ENCODE results near the gene ATP6V1B1. TPM values are rescaled to one million over a fixed set of nuclear protein-coding genes. Genes with fewer than 3 reads are reported as not detected.

Gene ATP6V1B1
- total RNA-seq, 1 donor from 2014 or later = not detected

GRCh38 chr2:70990216-70990615 lies 54.5 kb downstream of the ATP6V1B1 start:
- Histone ChIP-seq H3K4me1 (peaks cover 18% of the 10 kb centered on the region), H3K27me3 (no peaks in the 10 kb centered on the region), H3K27ac (no peak overlapping the region), H3K4me3 (no peak overlapping the region), H3K9me3 (no peaks in the 10 kb centered on the region), H3K36me3 (peaks cover 0 to 21% of the 10 kb centered on the region in 2 donors)
- TF ChIP-seq POLR2A (IDR thresholded peaks at IDR 0.05) (no peak), POLR2AphosphoS5 (IDR thresholded peaks at IDR 0.05; ENCODE audit: insufficient read depth in 1 of 2, low read depth in 1 of 2) (no peak)
- TF ChIP-seq, protein P1, sequence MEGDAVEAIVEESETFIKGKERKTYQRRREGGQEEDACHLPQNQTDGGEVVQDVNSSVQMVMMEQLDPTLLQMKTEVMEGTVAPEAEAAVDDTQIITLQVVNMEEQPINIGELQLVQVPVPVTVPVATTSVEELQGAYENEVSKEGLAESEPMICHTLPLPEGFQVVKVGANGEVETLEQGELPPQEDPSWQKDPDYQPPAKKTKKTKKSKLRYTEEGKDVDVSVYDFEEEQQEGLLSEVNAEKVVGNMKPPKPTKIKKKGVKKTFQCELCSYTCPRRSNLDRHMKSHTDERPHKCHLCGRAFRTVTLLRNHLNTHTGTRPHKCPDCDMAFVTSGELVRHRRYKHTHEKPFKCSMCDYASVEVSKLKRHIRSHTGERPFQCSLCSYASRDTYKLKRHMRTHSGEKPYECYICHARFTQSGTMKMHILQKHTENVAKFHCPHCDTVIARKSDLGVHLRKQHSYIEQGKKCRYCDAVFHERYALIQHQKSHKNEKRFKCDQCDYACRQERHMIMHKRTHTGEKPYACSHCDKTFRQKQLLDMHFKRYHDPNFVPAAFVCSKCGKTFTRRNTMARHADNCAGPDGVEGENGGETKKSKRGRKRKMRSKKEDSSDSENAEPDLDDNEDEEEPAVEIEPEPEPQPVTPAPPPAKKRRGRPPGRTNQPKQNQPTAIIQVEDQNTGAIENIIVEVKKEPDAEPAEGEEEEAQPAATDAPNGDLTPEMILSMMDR (IDR thresholded peaks at IDR 0.05) = no peak
- intact Hi-C loops (cut with DNase I) = no loop called here
- peak in 1 of 2 donors; percentile 43 for DNase-seq (ENCODE audit: extremely low spot score in 2 of 2)

DNA sequence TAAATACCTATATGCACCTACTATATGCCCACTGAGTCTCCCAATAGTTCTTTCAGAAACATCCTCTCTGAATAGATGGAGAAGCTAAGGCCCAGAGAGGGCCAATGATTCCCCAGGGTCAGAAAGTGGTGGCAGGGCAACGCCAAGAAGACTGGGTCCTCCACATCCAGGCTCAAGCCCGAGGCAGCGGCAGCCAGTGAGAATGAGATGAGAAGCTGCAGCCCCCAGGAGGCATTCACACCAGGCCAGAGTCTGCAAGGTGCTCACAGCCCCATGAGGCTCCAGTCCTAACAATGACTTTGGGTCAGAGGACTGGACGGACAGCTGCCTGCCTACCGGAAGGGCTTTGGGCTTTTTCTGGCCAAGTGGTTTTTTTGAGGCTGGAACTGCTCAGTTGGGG lies 55.4 kb downstream of the ATP6V1B1 start:
- Histone ChIP-seq H3K36me3 (peaks cover 0 to 21% of the 10 kb centered on the region in 2 donors), H3K9me3 (no peaks in the 10 kb centered on the region), H3K4me1 (peaks cover 26% of the 10 kb centered on the region), H3K4me3 (no peak overlapping the region), H3K27me3 (no peaks in the 10 kb centered on the region), H3K27ac (no peak overlapping the region)
- intact Hi-C loops (cut with DNase I) = no loop called here
- TF ChIP-seq POLR2A (IDR thresholded peaks at IDR 0.05) (no peak), POLR2AphosphoS5 (IDR thresholded peaks at IDR 0.05; ENCODE audit: insufficient read depth in 1 of 2, low read depth in 1 of 2) (no peak)
- TF ChIP-seq, protein P1 (IDR thresholded peaks at IDR 0.05) = no peak
- DNase-seq (ENCODE audit: extremely low spot score in 2 of 2) = peak in 1 of 2 donors; percentile 52

DNA sequence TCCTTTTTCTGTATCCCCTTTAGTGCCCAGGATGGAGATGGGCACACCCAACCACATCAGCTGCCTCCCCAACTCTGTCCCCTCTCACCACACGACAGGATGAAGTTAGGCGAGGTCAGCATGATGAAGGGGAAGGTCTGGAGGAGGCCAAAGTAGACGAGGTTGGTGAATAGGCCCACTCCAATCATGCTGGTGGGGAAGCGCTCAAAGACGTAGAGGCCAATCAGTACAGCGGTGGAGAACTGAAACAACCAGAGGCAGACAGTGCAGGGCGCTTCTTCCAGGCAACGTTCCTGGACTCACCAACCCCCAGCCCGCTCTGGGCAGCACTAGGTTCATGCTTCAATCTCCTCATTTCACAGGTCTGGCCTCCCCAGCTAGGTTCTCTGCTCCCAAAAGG lies 56.0 kb downstream of the ATP6V1B1 start:
- Histone ChIP-seq H3K36me3 (peaks cover 0 to 21% of the 10 kb centered on the region in 2 donors), H3K9me3 (no peaks in the 10 kb centered on the region), H3K4me3 (no peak overlapping the region), H3K27ac (no peak overlapping the region), H3K4me1 (peaks cover 26% of the 10 kb centered on the region), H3K27me3 (no peaks in the 10 kb centered on the region)
- peak; percentile 55 to 76 for DNase-seq (ENCODE audit: extremely low spot score in 2 of 2)
- intact Hi-C loops (cut with DNase I) = no loop called here
- TF ChIP-seq POLR2AphosphoS5 (IDR thresholded peaks at IDR 0.05; ENCODE audit: insufficient read depth in 1 of 2, low read depth in 1 of 2) = no peak
- no peak for TF ChIP-seq POLR2A (IDR thresholded peaks at IDR 0.05)
- TF ChIP-seq, protein P1 (IDR thresholded peaks at IDR 0.05) = no peak

DNA sequence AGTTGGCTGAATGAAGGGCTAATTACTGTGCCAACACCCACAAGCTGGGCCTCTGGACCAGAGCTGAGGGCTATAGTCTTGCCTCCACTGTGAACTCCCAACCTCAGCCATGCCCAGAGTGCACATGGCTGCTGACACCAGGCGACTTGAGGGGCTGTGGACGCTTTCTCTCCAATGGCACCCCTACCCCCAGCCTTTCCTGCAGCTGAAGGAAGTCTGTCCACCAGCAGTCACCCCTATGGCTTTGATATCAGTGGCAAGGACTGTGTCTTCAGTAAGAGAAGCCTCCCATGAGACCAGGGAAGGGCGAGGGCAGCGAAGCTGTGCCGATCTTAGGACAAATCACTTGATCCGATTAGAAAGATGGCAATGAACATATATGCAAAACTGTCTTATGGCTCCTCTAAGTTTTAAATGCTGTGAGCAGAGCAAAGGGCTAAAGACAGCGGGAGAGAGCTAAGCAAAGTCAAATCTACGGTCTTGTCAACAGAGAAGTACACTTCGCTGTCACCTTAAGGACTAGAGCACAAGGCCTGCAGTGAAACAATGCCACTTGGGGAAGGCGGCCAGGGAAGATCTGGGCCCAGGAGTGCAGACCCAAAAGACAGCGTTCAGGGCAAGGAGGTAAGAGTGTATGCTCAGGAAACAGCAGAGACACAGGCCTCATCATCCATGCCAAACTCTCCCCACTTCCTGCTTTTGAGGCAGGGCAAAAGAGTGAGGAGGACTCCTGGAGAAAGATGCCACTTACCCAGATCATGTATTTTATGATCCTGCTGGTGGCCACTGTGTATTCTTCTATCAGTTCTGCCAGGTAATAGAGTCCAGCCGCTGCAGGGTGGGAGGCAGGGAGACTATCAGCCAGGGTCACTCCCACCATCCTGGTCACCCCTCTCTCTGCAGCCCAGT lies 57.5 kb downstream of the ATP6V1B1 start:
- TF ChIP-seq POLR2AphosphoS5 (IDR thresholded peaks at IDR 0.05; ENCODE audit: insufficient read depth in 1 of 2, low read depth in 1 of 2) = no peak
- TF ChIP-seq, protein P1 (IDR thresholded peaks at IDR 0.05) = no peak
- no peak for TF ChIP-seq POLR2A (IDR thresholded peaks at IDR 0.05)
- peak; percentile 71 to 94 for DNase-seq (ENCODE audit: extremely low spot score in 2 of 2)
- Histone ChIP-seq H3K4me1 (peaks cover 26% of the 10 kb centered on the region), H3K9me3 (no peaks in the 10 kb centered on the region), H3K36me3 (peaks cover 0 to 19% of the 10 kb centered on the region in 2 donors), H3K27ac (peak overlapping the region; percentile 88), H3K27me3 (no peaks in the 10 kb centered on the region), H3K4me3 (peak overlapping the region; percentile 99)
- intact Hi-C loops (cut with DNase I) = no loop called here
